ENCODE measurements around the gene ATG101. TPM values are rescaled to one million over a fixed set of nuclear protein-coding genes. Genes with fewer than 3 reads are reported as not detected.

ATG101 gene
- total RNA-seq, 1 donor from 2014 or later: 27.7 TPM

GRCh38 chr12:52023976-52024688 lies 45.6 kb upstream of the ATG101 start:
- Histone ChIP-seq H3K27me3 (no peaks in the 10 kb centered on the region), H3K4me3 (peak overlapping the region; percentile 52 to 64), H3K4me1 (peaks cover 25% of the 10 kb centered on the region), H3K27ac (peak overlapping the region; percentile 40), H3K9me3 (no peaks in the 10 kb centered on the region), H3K36me3 (no peaks in the 10 kb centered on the region)
- TF ChIP-seq CTCF (IDR thresholded peaks at IDR 0.05) (no peak), POLR2A (IDR thresholded peaks at IDR 0.05) (no peak), POLR2AphosphoS5 (IDR thresholded peaks at IDR 0.05; ENCODE audit: insufficient read depth in 1 of 2, low read depth in 1 of 2) (no peak)
- DNase-seq (ENCODE audit: extremely low spot score in 2 of 2): no peak
- intact Hi-C loops (cut with DNase I): no loop called here

GRCh38 chr12:52024845-52025230 lies 44.9 kb upstream of the ATG101 start:
- H3K27me3 ChIP-seq: no peaks in the 10 kb centered on the region
- peak overlapping the region; percentile 84 for H3K27ac ChIP-seq
- peaks cover 25% of the 10 kb centered on the region for H3K4me1 ChIP-seq

DNA sequence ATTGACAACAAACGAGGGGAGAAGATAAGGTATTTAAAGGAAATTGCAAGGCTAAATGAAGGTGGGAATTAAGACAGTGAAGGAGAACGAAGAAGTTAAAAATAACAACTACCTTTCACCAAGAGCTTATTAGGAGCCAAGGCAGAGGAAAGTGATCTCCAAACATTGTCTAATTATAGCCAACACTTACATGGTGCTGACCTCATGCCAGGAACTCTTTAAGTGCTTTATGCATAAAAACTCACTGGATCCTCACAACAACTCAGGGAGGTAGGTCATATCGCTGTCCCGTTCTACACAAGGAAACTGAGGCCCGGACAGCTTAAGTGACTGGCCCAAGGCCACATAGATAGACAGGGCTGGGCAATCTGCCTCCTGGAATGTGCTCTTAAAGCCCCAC lies 43.5 kb upstream of the ATG101 start:
- Histone ChIP-seq H3K4me3 (no peak overlapping the region), H3K27ac (peak overlapping the region; percentile 84), H3K4me1 (peaks cover 25% of the 10 kb centered on the region), H3K9me3 (no peaks in the 10 kb centered on the region), H3K36me3 (no peaks in the 10 kb centered on the region), H3K27me3 (no peaks in the 10 kb centered on the region)
- DNase-seq (ENCODE audit: extremely low spot score in 2 of 2): no peak
- intact Hi-C loops (cut with DNase I): loop anchor here (5.0 kb wide), 1 partner anchor 56 kb away; no protein-coding TSS in a partner anchor
- no peak for TF ChIP-seq CTCF (IDR thresholded peaks at IDR 0.05)
- TF ChIP-seq POLR2A (IDR thresholded peaks at IDR 0.05): no peak
- TF ChIP-seq POLR2AphosphoS5 (IDR thresholded peaks at IDR 0.05; ENCODE audit: insufficient read depth in 1 of 2, low read depth in 1 of 2): no peak

More at GRCh38 chr12:52024845-52025230, 44.9 kb upstream of the ATG101 start:
- DNase-seq (ENCODE audit: extremely low spot score in 2 of 2): no peak
- no peak for TF ChIP-seq CTCF (IDR thresholded peaks at IDR 0.05)
- peak overlapping the region; percentile 21 to 30 for H3K4me3 ChIP-seq
- no peaks in the 10 kb centered on the region for H3K9me3 ChIP-seq
- intact Hi-C loops (cut with DNase I): loop anchor here (5.0 kb wide), 1 partner anchor 57 kb away; no protein-coding TSS in a partner anchor
- H3K36me3 ChIP-seq: no peaks in the 10 kb centered on the region

DNA sequence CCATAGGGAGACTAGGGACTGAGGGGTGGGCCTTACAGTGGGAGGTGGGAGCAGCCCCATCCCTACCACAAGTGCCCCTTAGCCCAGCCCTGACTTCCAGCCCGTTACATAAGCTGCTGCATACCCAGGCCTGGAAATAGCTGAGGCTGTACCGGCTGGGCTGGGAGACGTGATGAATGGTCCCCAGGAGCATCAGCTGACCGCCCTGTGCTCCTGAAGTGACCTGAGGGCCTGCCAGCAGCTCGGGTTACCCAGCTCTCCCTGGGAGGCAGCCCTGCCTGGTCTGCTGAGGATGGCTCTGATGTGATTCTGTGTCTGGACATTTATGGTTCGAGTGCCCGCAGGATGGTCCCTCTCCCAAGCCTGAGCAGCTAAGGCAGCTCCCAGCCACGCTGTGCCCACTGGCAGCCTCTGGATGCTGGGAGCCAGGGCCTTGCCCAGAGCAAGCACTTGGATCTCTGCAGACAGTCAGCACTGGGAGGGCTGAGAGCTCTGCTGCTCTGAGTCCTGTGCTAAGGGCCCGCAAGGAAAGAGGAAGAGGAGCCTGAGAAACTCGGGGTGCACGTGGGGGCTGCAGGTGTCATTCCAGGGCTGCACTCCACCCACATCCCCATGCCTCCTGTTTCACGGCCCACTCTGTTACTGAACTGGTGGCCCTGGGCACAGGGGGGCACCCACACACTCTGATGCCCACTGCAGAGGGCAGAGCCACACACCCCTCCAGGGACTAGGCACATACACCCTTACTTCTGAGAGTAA lies 42.5 kb upstream of the ATG101 start:
- Histone ChIP-seq H3K4me1 (peaks cover 30% of the 10 kb centered on the region), H3K27ac (peak overlapping the region; percentile 84), H3K27me3 (no peaks in the 10 kb centered on the region), H3K36me3 (no peaks in the 10 kb centered on the region), H3K9me3 (no peaks in the 10 kb centered on the region), H3K4me3 (no peak overlapping the region)
- no peak for DNase-seq (ENCODE audit: extremely low spot score in 2 of 2)
- TF ChIP-seq POLR2A (IDR thresholded peaks at IDR 0.05): no peak
- no peak for TF ChIP-seq CTCF (IDR thresholded peaks at IDR 0.05)
- no peak for TF ChIP-seq POLR2AphosphoS5 (IDR thresholded peaks at IDR 0.05; ENCODE audit: insufficient read depth in 1 of 2, low read depth in 1 of 2)
- intact Hi-C loops (cut with DNase I): loop anchor here (5.0 kb wide), 1 partner anchor 55 kb away; no protein-coding TSS in a partner anchor

- Histone ChIP-seq H3K4me3 (no peak overlapping the region), H3K27ac (no peak overlapping the region), H3K36me3 (no peaks in the 10 kb centered on the region), H3K27me3 (no peaks in the 10 kb centered on the region), H3K4me1 (peaks cover 29% of the 10 kb centered on the region), H3K9me3 (no peaks in the 10 kb centered on the region)
- intact Hi-C loops (cut with DNase I): loop anchor here (5.0 kb wide), 1 partner anchor 53 kb away; no protein-coding TSS in a partner anchor
- DNase-seq (ENCODE audit: extremely low spot score in 2 of 2): no peak
- TF ChIP-seq CTCF (IDR thresholded peaks at IDR 0.05) (no peak), POLR2AphosphoS5 (IDR thresholded peaks at IDR 0.05; ENCODE audit: insufficient read depth in 1 of 2, low read depth in 1 of 2) (no peak), POLR2A (IDR thresholded peaks at IDR 0.05) (no peak)
Measured at GRCh38 chr12:52029685-52030084, 40.1 kb upstream of the ATG101 start.

Data from vagina (tissue), 2 donors.